HepG2 (cell line): Measurements from ENCODE around the gene GPR156. TPM values are rescaled to one million over a fixed set of nuclear protein-coding genes. Genes with fewer than 3 reads are reported as not detected.

Experiments
- ATAC-seq: fragments of 200-7000 bp; cut with Tn5 transposase; 3 replicates; pipeline ENCODE4 v1.9.1; 2020; ENCODE audit warnings: mild to moderate bottlenecking, moderate library complexity
- BruUV-seq: library from RNA; stranded (reverse); fragments of 400-500 nt; replicated peaks from 2 replicates; lab custom pipeline; 2021; lab: Mats Ljungman, UMichigan
- CTCF ChIA-PET: fragments of 300-600 bp; formaldehyde crosslinking; extraction: SDS; loops from one replicate; lab custom pipeline; 2021; ENCODE audit warnings: low total read pairs, inconsistent platforms, low intra/inter-chr PET ratio; lab: Yijun Ruan, JAX
- POLR2A ChIA-PET: fragments of 350-600 bp; sonication (Branson Sonifier 250); formaldehyde crosslinking; loops from one replicate; lab custom pipeline; 2020; ENCODE audit warnings: antibody characterized with exemption, inconsistent platforms; lab: Yijun Ruan, JAX
- DNase-seq: peaks from one replicate; pipeline ENCODE4 v3.0.0-alpha.2; 2015; ENCODE audit warnings: low spot score
- FAIRE-seq: peaks from 3 replicates; lab custom pipeline; 2011; peaks lifted over from hg19 to GRCh38; lab: Jason Lieb, UNC
- H2AFZ ChIP-seq: one replicate; pipeline ENCODE4 v1.6.1; 2011; ENCODE audit warnings: low read length, inconsistent platforms
- H3K27ac ChIP-seq: fragments of 300-600 bp; 3 replicates; pipeline ENCODE4 v1.8.0; 2011; ENCODE audit warnings: mixed run types, mild to moderate bottlenecking, mixed read lengths, low read length, inconsistent platforms; ENCODE audit not compliant: insufficient read depth; ENCODE audit errors: extremely low read length
- H3K27me3 ChIP-seq, 2 experiments: fragments of 200-600 bp in 1 of 2; 2 replicates in 1 of 2; 3 replicates in 1 of 2; pipeline versions ENCODE4 v1.6.0 to v1.8.0; 2011; ENCODE audit warnings: low read length in 2 of 2, mild to moderate bottlenecking in 2 of 2, moderate library complexity in 2 of 2, inconsistent platforms in 1 of 2; ENCODE audit not compliant: insufficient read depth in 2 of 2, control insufficient read depth in 1 of 2
- H3K36me3 ChIP-seq, 2 experiments: fragments of 200-600 bp in 1 of 2; replicated peaks in 1 of 2; 2 replicates in 1 of 2; 3 replicates in 1 of 2; pipeline versions ENCODE4 v1.5.1 to v1.8.0; 2011; ENCODE audit warnings: low read length in 2 of 2, inconsistent platforms in 1 of 2; ENCODE audit not compliant: insufficient read depth in 2 of 2, control insufficient read depth in 1 of 2
- H3K4me1 ChIP-seq: 2 replicates; pipeline ENCODE4 v1.5.1; 2012; ENCODE audit warnings: low read length, inconsistent platforms; ENCODE audit not compliant: insufficient read depth
- H3K4me2 ChIP-seq: 2 replicates; pipeline ENCODE4 v1.6.0; 2011; ENCODE audit warnings: low read depth, low read length, inconsistent platforms
- H3K4me3 ChIP-seq, 3 experiments: fragments of 200-600 bp in 1 of 3; sonication (generic), shearing (Covaris generic) in 1 of 3; replicated peaks in 1 of 3; 2 replicates each; pipeline ENCODE4 v1.5.1; 2011 to 2016; ENCODE audit warnings: low read length in 3 of 3, inconsistent platforms in 2 of 3, low read depth in 2 of 3, mild to moderate bottlenecking in 2 of 3, control low read depth in 1 of 3, mixed read lengths in 1 of 3; ENCODE audit not compliant: insufficient read depth in 1 of 3
- H3K79me2 ChIP-seq: one replicate; pipeline ENCODE4 v1.6.1; 2011; ENCODE audit warnings: low read length, inconsistent platforms; ENCODE audit not compliant: insufficient read depth
- H3K9ac ChIP-seq: 2 replicates; pipeline ENCODE4 v1.6.0; 2011; ENCODE audit warnings: mild to moderate bottlenecking, low read depth, low read length, inconsistent platforms; ENCODE audit not compliant: insufficient read depth
- H3K9me3 ChIP-seq: 2 replicates; pipeline ENCODE4 v1.5.1; 2012; ENCODE audit warnings: mild to moderate bottlenecking, low read length
- H4K20me1 ChIP-seq: 2 replicates; pipeline ENCODE4 v1.6.0; 2011; ENCODE audit warnings: inconsistent platforms, mild to moderate bottlenecking, low read length, moderate library complexity; ENCODE audit not compliant: insufficient read depth
- CC2D1A ChIP-seq: sonication (generic); formaldehyde crosslinking; IDR thresholded peaks from 2 replicates; pipeline ENCODE4 v1.8.1; 2023; ENCODE audit warnings: mild to moderate bottlenecking, missing genetic modification reagents
- CTCF ChIP-seq: sonication (generic); formaldehyde crosslinking; IDR thresholded peaks from 2 replicates; pipeline ENCODE4 v1.5.0; 2020; ENCODE audit warnings: mild to moderate bottlenecking, missing genetic modification reagents, moderate library complexity
- GABPA ChIP-seq, 2 experiments: IDR thresholded peaks; 2 replicates each; pipeline ENCODE4 v1.6.1; 2011 to 2016; ENCODE audit warnings: low read depth in 2 of 2, low read length in 1 of 2, missing biosample characterization in 1 of 2, missing genetic modification characterization in 1 of 2
- GPN1 ChIP-seq: sonication (generic); formaldehyde crosslinking; IDR thresholded peaks from 2 replicates; pipeline ENCODE4 v1.5.1; 2020; ENCODE audit warnings: missing genetic modification reagents, borderline replicate concordance
- HNRNPK ChIP-seq: fragments of 200-400 bp; formaldehyde crosslinking; IDR thresholded peaks from 2 replicates; pipeline ENCODE4 v1.6.1; 2018; ENCODE audit warnings: low read length, low read depth, moderate library complexity, mild to moderate bottlenecking; ENCODE audit not compliant: poor library complexity, severe bottlenecking
- KAT8 ChIP-seq: IDR thresholded peaks from 2 replicates; pipeline ENCODE4 v1.6.1; 2016; ENCODE audit warnings: missing genetic modification reagents, missing compliant biosample characterization
- MIXL1 ChIP-seq: IDR thresholded peaks from 2 replicates; pipeline ENCODE4 v1.6.1; 2016
- RARG ChIP-seq: sonication (generic); formaldehyde crosslinking; IDR thresholded peaks from 2 replicates; pipeline ENCODE4 v1.4.0; 2020; ENCODE audit warnings: low read depth, mild to moderate bottlenecking, missing genetic modification reagents
- SMC3 ChIP-seq: IDR thresholded peaks from 2 replicates; pipeline ENCODE4 v1.6.1; 2011; ENCODE audit warnings: low read length, improper control_type of control experiment
- TARDBP ChIP-seq: sonication (generic); formaldehyde crosslinking; IDR thresholded peaks from 2 replicates; pipeline ENCODE4 v1.8.0; 2022; ENCODE audit warnings: mild to moderate bottlenecking, missing genetic modification reagents
- TOPORS ChIP-seq: sonication (generic); formaldehyde crosslinking; IDR thresholded peaks from 2 replicates; pipeline ENCODE4 v1.8.0; 2023; ENCODE audit warnings: mild to moderate bottlenecking, missing genetic modification reagents
- U2AF2 ChIP-seq: fragments of 200-400 bp; formaldehyde crosslinking; IDR thresholded peaks from 2 replicates; pipeline ENCODE4 v1.6.1; 2017; ENCODE audit warnings: low read depth, mild to moderate bottlenecking, low read length
- ZFP37 ChIP-seq: sonication (generic); formaldehyde crosslinking; IDR thresholded peaks from 2 replicates; pipeline ENCODE4 v1.4.0; 2020; ENCODE audit warnings: missing genetic modification reagents, borderline replicate concordance
- ZHX1 ChIP-seq: sonication (generic); formaldehyde crosslinking; IDR thresholded peaks from 2 replicates; pipeline ENCODE4 v1.8.1; 2022; ENCODE audit warnings: low read depth, mild to moderate bottlenecking, missing genetic modification reagents
- ZNF18 ChIP-seq: sonication (generic); formaldehyde crosslinking; IDR thresholded peaks from 2 replicates; pipeline ENCODE4 v1.8.0; 2022; ENCODE audit warnings: mild to moderate bottlenecking, missing genetic modification reagents; ENCODE audit not compliant: insufficient replicate concordance
- ZNF619 ChIP-seq: sonication (generic); formaldehyde crosslinking; IDR thresholded peaks from 2 replicates; pipeline ENCODE4 v1.4.0; 2020; ENCODE audit warnings: mild to moderate bottlenecking, missing genetic modification reagents
- ZNF879 ChIP-seq: sonication (generic); formaldehyde crosslinking; IDR thresholded peaks from 2 replicates; pipeline ENCODE4 v1.8.1; 2023; ENCODE audit warnings: missing genetic modification reagents
- in situ Hi-C: cut with HindIII; loops from 2 replicates; pipeline ENCODE4 v1.10.0; 2017; ENCODE audit warnings: low pct_unique_long_range_greater_than_20kb; ENCODE audit not compliant: extremely low pct_ligation_motif_present
- intact Hi-C: fragments of 100-400 bp; cut with micrococcal nuclease; formaldehyde crosslinking; loops from one replicate; pipeline ENCODE4 v1.10.0; 2022; ENCODE audit not compliant: unreplicated experiment
- polyA plus RNA-seq, 8 experiments: library from polyadenylated mRNA; depleted of rRNA in 3 of 8; stranded (reverse) in 7 of 8; unstranded in 1 of 8; fragments of >200 nt; fragmentation: Illumina TruSeq in 4 of 8; extraction: Trizol in 4 of 8; gene quantifications; 2 replicates each; pipeline versions ENCODE4 v1.2.1 to v1.2.3, GENCODE V29; 2011 to 2016; ENCODE audit warnings: low read depth in 4 of 8, missing spikeins in 1 of 8, mixed read lengths in 1 of 8; ENCODE audit not compliant: insufficient read depth in 1 of 8
- total RNA-seq, 5 experiments: library from RNA; depleted of rRNA; stranded (reverse); fragments of >200 nt; fragmentation: Illumina TruSeq; extraction: Trizol; gene quantifications; 2 replicates each; pipeline ENCODE4 v1.2.3, GENCODE V29; 2016; ENCODE audit warnings: low read depth in 1 of 5

Gene GPR156
- total and polyA plus RNA-seq, 2 of the 13 experiments (the other 11 are each of a cell fraction or from before 2014, with no cell fraction given): not detected

- H3K4me2 ChIP-seq: no peak overlapping the region
- no peaks in the 10 kb centered on the region for H3K9me3 ChIP-seq
- no peaks in the 10 kb centered on the region; a peak in 1 of 5 replicates for H3K27me3 ChIP-seq
- ChIA-PET CTCF (no interaction called here), POLR2A (no interaction called here)
- H3K4me3 ChIP-seq: no peak overlapping the region
- FAIRE-seq (no peak), ATAC-seq (no peak), DNase-seq (no peak)
- no peak overlapping the region for H3K9ac ChIP-seq
- H3K36me3 ChIP-seq: no peaks in the 10 kb centered on the region
- H4K20me1 ChIP-seq: no peaks in the 10 kb centered on the region
- H3K4me1 ChIP-seq: no peaks in the 10 kb centered on the region
- H3K27ac ChIP-seq: no peak overlapping the region
- intact Hi-C loops (no loop called here), in situ Hi-C loops (no loop called here)
- TF ChIP-seq SMC3 (no peak), ZNF18 (CRISPR knock-in tag) (no peak), KAT8 (CRISPR knock-in tag) (no peak), U2AF2 (no peak), MIXL1 (CRISPR knock-in tag) (no peak), CC2D1A (no peak), GPN1 (CRISPR knock-in tag) (no peak), ZNF619 (CRISPR knock-in tag) (no peak), ZNF879 (CRISPR knock-in tag) (no peak), ZFP37 (CRISPR knock-in tag) (no peak), TARDBP (CRISPR knock-in tag) (no peak), HNRNPK (no peak), RARG (CRISPR knock-in tag) (no peak), GABPA (IDR thresholded peaks at IDR 0.05; ENCODE audit: low read depth, low read length) (no peak), GABPA (CRISPR knock-in tag; IDR thresholded peaks at IDR 0.05; ENCODE audit: low read depth) (no peak), ZHX1 (no peak), TOPORS (no peak), CTCF (CRISPR knock-in tag) (no peak)
- BruUV-seq: no TSS peak
- no peak overlapping the region for H2AFZ ChIP-seq
- H3K79me2 ChIP-seq: no peaks in the 10 kb centered on the region
Measured at GRCh38 chr3:120299403-120299802, 14.4 kb upstream of the GPR156 start.
